ENCODE data around the gene ZBTB20. TPM values are rescaled to one million over a fixed set of nuclear protein-coding genes. Genes with fewer than 3 reads are reported as not detected.
A peak's percentile ranks its signal among the peaks of the same experiment; 100 is the strongest.

The ZBTB20 gene
- total and polyA plus RNA-seq, 2 donors (not counting 1 experiment from before 2014, with no cell fraction given) = 4.0 to 22.5 TPM

DNA sequence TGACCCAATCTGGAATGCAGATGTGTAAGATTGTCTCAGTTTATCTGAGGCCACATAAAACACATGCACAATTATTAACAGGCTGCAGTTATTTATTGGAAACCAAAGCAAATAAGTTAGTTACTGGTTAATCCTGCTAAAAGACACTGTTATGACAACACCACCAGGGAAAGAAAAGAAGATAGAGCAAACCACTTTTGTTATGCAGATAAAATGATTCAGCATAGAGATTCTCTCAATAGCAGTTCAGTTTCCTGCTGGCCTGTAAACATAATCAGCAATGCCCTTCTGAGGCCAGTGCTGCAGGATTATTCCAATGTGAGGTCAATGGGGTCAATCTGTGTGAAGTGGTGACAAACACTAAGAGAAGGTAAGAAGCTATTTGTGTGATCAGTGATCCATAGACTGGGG, 244.4 kb downstream of the ZBTB20 start:
- no peaks in the 10 kb centered on the region for H4K20me1 ChIP-seq (ENCODE audit: control insufficient read depth, extremely low read depth, insufficient read depth, low read length)
- no peak overlapping the region for H3K4me2 ChIP-seq (ENCODE audit: extremely low read depth, insufficient read depth, low read length)
- H2AFZ ChIP-seq (ENCODE audit: low read length) = no peak overlapping the region
- H3K4me3 ChIP-seq (replicated peaks in 1 of 4; ENCODE audit: control extremely low read depth in 1 of 4, insufficient read depth in 1 of 4, low read depth in 3 of 4, low read length in 4 of 4) = no peak overlapping the region
- H3K27me3 ChIP-seq (ENCODE audit: control insufficient read depth, insufficient read depth, low read length) = no peaks in the 10 kb centered on the region
- no peak for DNase-seq (ENCODE audit: low read depth in 2 of 2)
- no peak overlapping the region for H3K27ac ChIP-seq (ENCODE audit: insufficient read depth, low read length)
- no peaks in the 10 kb centered on the region for H3K36me3 ChIP-seq (ENCODE audit: control insufficient read depth, insufficient read depth, low read length)
- TF ChIP-seq EZH2 (IDR thresholded peaks at IDR 0.05; ENCODE audit: low read length, missing control alignments) (no peak), CTCF (conservative IDR thresholded peaks at IDR 0.05 in 1 of 2, IDR thresholded peaks at IDR 0.05 in 1 of 2; ENCODE audit: low read depth in 1 of 2, low read length in 2 of 2) (no peak)
- no peak overlapping the region for H3K9ac ChIP-seq (ENCODE audit: insufficient read depth, low read length)
- H3K4me1 ChIP-seq (ENCODE audit: control insufficient read depth, extremely low read depth, insufficient read depth, low read length) = no peaks in the 10 kb centered on the region
- H3K9me3 ChIP-seq (ENCODE audit: control insufficient read depth, insufficient read depth, low read depth, low read length) = no peaks in the 10 kb centered on the region
- H3K79me2 ChIP-seq (ENCODE audit: control insufficient read depth, insufficient read depth, low read length) = no peaks in the 10 kb centered on the region

GRCh38 chr3:114900908-114901307, 246.2 kb downstream of the ZBTB20 start:
- no peaks in the 10 kb centered on the region for H3K36me3 ChIP-seq (ENCODE audit: control insufficient read depth, insufficient read depth, low read length)
- no peaks in the 10 kb centered on the region for H3K4me1 ChIP-seq (ENCODE audit: control insufficient read depth, extremely low read depth, insufficient read depth, low read length)
- H3K9me3 ChIP-seq (ENCODE audit: control insufficient read depth, insufficient read depth, low read depth, low read length) = no peaks in the 10 kb centered on the region
- peak overlapping the region; percentile 47 to 65 (median 50) for H3K4me3 ChIP-seq (replicated peaks in 1 of 4; ENCODE audit: control extremely low read depth in 1 of 4, insufficient read depth in 1 of 4, low read depth in 3 of 4, low read length in 4 of 4)
- no peaks in the 10 kb centered on the region for H4K20me1 ChIP-seq (ENCODE audit: control insufficient read depth, extremely low read depth, insufficient read depth, low read length)
- peak overlapping the region; percentile 95 for H3K4me2 ChIP-seq (ENCODE audit: extremely low read depth, insufficient read depth, low read length)
- H3K27ac ChIP-seq (ENCODE audit: insufficient read depth, low read length) = no peak overlapping the region
- no peak overlapping the region for H3K9ac ChIP-seq (ENCODE audit: insufficient read depth, low read length)
- no peaks in the 10 kb centered on the region for H3K27me3 ChIP-seq (ENCODE audit: control insufficient read depth, insufficient read depth, low read length)
- no peaks in the 10 kb centered on the region for H3K79me2 ChIP-seq (ENCODE audit: control insufficient read depth, insufficient read depth, low read length)
- peak overlapping the region; percentile 90 for H2AFZ ChIP-seq (ENCODE audit: low read length)
- TF ChIP-seq EZH2 (IDR thresholded peaks at IDR 0.05; ENCODE audit: low read length, missing control alignments) = no peak
- no peak for TF ChIP-seq CTCF (conservative IDR thresholded peaks at IDR 0.05 in 1 of 2, IDR thresholded peaks at IDR 0.05 in 1 of 2; ENCODE audit: low read depth in 1 of 2, low read length in 2 of 2)
- no peak for DNase-seq (ENCODE audit: low read depth in 2 of 2)

DNA sequence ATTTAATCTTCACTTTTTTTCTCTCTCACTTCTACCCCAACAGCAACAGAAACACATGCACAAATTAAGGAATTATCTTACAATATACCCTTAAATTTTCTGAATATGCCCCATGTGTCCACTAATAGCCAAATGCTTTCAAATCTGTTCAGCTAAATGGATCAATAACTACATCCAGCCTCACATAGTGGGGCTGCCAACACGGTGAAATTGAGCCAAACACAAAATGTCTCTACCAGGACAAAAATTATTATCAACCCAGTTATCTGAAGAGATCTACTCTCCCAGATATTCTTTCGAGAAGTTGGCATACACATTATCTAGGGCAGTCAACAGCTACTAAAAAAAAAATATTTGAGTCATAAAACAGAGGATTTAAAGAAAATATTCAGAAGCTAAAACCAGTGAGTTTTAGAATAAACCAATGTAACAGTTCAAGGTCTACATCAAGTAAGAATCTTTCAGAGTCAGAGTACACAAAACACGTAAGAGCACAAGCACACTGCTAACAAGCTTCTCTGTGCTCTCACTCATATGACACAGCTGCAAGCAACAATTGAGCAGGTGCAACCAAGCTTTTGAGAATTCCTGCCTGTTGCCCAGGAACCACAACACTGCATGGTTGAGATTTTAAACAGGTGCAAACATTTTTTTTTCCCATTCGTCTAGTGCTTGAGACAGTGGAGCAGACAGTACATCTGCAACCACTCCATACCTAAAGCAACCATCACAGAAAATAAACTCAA, 247.7 kb downstream of the ZBTB20 start:
- H3K4me1 ChIP-seq (ENCODE audit: control insufficient read depth, extremely low read depth, insufficient read depth, low read length) = no peaks in the 10 kb centered on the region
- H2AFZ ChIP-seq (ENCODE audit: low read length) = no peak overlapping the region
- no peak overlapping the region for H3K4me3 ChIP-seq (replicated peaks in 1 of 4; ENCODE audit: control extremely low read depth in 1 of 4, insufficient read depth in 1 of 4, low read depth in 3 of 4, low read length in 4 of 4)
- TF ChIP-seq CTCF (conservative IDR thresholded peaks at IDR 0.05 in 1 of 2, IDR thresholded peaks at IDR 0.05 in 1 of 2; ENCODE audit: low read depth in 1 of 2, low read length in 2 of 2) = no peak
- no peak for TF ChIP-seq EZH2 (IDR thresholded peaks at IDR 0.05; ENCODE audit: low read length, missing control alignments)
- H3K36me3 ChIP-seq (ENCODE audit: control insufficient read depth, insufficient read depth, low read length) = no peaks in the 10 kb centered on the region
- no peaks in the 10 kb centered on the region for H3K9me3 ChIP-seq (ENCODE audit: control insufficient read depth, insufficient read depth, low read depth, low read length)
- no peak for DNase-seq (ENCODE audit: low read depth in 2 of 2)
- H3K27ac ChIP-seq (ENCODE audit: insufficient read depth, low read length) = no peak overlapping the region
- H3K9ac ChIP-seq (ENCODE audit: insufficient read depth, low read length) = no peak overlapping the region
- no peak overlapping the region for H3K4me2 ChIP-seq (ENCODE audit: extremely low read depth, insufficient read depth, low read length)
- H3K27me3 ChIP-seq (ENCODE audit: control insufficient read depth, insufficient read depth, low read length) = no peaks in the 10 kb centered on the region
- H4K20me1 ChIP-seq (ENCODE audit: control insufficient read depth, extremely low read depth, insufficient read depth, low read length) = no peaks in the 10 kb centered on the region
- H3K79me2 ChIP-seq (ENCODE audit: control insufficient read depth, insufficient read depth, low read length) = no peaks in the 10 kb centered on the region
